Measurements from ENCODE around the gene CHRM1. TPM values are rescaled to one million over a fixed set of nuclear protein-coding genes. Genes with fewer than 3 reads are reported as not detected.

The CHRM1 gene
- total RNA-seq, 1 donor from 2014 or later = 14.3 TPM

GRCh38 chr11:62926680-62927455, 5.7 kb upstream of the CHRM1 start:
- DNase-seq (ENCODE audit: low spot score in 2 of 2) = no peak
- no peak for FAIRE-seq

- DNase-seq (ENCODE audit: low spot score in 2 of 2) (no peak), FAIRE-seq (no peak)
Observed at GRCh38 chr11:62925745-62926679, 4.8 kb upstream of the CHRM1 start.

GRCh38 chr11:62925308-62925707, 4.1 kb upstream of the CHRM1 start:
- no peak for FAIRE-seq

GRCh38 chr11:62923601-62924411, 2.6 kb upstream of the CHRM1 start:
- DNase-seq (ENCODE audit: low spot score in 2 of 2) = peak in 1 of 2 donors; percentile 70
- FAIRE-seq = no peak

More at GRCh38 chr11:62925308-62925707, 4.1 kb upstream of the CHRM1 start:
- DNase-seq (ENCODE audit: low spot score in 2 of 2) = no peak

GRCh38 chr11:62922653-62923431, 1.7 kb upstream of the CHRM1 start:
- peak in 1 of 2 donors; percentile 64 for DNase-seq (ENCODE audit: low spot score in 2 of 2)
- FAIRE-seq = no peak

GRCh38 chr11:62922189-62922589, 1.0 kb upstream of the CHRM1 start:
- DNase-seq (ENCODE audit: low spot score in 2 of 2) = no peak
- no peak for FAIRE-seq

- DNase-seq (ENCODE audit: low spot score in 2 of 2) (no peak), FAIRE-seq (no peak)
Observed at GRCh38 chr11:62921573-62922188, 518 bp upstream of the CHRM1 start.

- DNase-seq (ENCODE audit: low spot score in 2 of 2) = no peak
- FAIRE-seq = no peak
Observed at GRCh38 chr11:62919898-62920640, 1.1 kb downstream of the CHRM1 start.

GRCh38 chr11:62919476-62919875, 1.7 kb downstream of the CHRM1 start:
- no peak for FAIRE-seq
- no peak for DNase-seq (ENCODE audit: low spot score in 2 of 2)

GRCh38 chr11:62918531-62918930, 2.6 kb downstream of the CHRM1 start:
- DNase-seq (ENCODE audit: low spot score in 2 of 2) (no peak), FAIRE-seq (no peak)

- DNase-seq (ENCODE audit: low spot score in 2 of 2) = no peak
- FAIRE-seq = no peak
Observed at GRCh38 chr11:62917906-62918502, 3.2 kb downstream of the CHRM1 start.

GRCh38 chr11:62914416-62914815, 6.7 kb downstream of the CHRM1 start:
- FAIRE-seq (no peak), DNase-seq (ENCODE audit: low spot score in 2 of 2) (no peak)

GRCh38 chr11:62912268-62912667, 8.9 kb downstream of the CHRM1 start:
- no peak for DNase-seq (ENCODE audit: low spot score in 2 of 2)

GRCh38 chr11:62911137-62912130, 9.7 kb downstream of the CHRM1 start:
- FAIRE-seq (no peak), DNase-seq (ENCODE audit: low spot score in 2 of 2) (no peak)

More at GRCh38 chr11:62912268-62912667, 8.9 kb downstream of the CHRM1 start:
- no peak for FAIRE-seq

GRCh38 chr11:62910141-62910882, 10.9 kb downstream of the CHRM1 start:
- FAIRE-seq (no peak), DNase-seq (ENCODE audit: low spot score in 2 of 2) (no peak)

Data from frontal cortex (tissue), 4 donors.